HG03439 (cell line): ENCODE data around the gene ZNF879.

Experiments used
- ATAC-seq: cut with Tn5 transposase; IDR thresholded peaks from one replicate; pipeline ENCODE4 v1.9.1; 2021; ENCODE audit warnings: mild to moderate bottlenecking, moderate library complexity; ENCODE audit not compliant: unreplicated experiment

Gene ZNF879

DNA sequence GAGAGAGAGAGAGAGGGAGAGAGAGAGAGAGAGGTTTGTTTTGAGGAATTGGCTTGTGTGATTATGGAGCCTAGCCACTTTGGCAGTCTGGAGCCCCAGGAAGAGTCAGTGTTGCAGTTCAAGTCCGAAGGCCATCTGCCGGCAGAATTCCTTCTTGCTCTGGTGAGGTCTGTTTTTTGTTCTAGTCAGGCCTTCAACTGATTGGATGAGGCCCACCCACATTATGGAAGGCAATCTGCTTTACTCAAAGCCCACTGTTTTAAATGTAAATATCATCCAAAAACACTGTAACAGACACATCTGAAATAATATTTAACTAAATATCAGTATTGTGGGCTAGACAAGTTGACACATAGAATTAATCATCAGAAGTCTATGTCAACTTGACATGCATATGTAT, 17.0 kb upstream of the ZNF879 start:
- no peak for ATAC-seq

DNA sequence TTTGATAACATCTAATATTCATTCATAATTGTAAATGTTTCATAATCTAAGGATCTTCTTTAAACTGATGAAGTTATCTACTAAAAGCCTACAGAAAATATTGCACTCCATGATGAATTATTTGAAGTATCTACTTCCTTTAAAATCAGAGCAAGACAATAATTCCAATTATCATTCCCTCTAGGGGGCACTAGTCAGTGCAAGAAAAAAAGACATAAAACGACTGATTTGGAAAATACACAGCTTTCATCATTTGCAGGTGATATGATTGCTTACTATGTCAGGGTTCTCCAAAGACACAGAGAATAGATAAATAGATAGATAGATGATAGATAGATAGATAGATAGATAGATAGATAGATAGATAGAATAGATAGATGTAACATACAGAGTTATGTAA, 14.9 kb upstream of the ZNF879 start:
- no peak for ATAC-seq

DNA sequence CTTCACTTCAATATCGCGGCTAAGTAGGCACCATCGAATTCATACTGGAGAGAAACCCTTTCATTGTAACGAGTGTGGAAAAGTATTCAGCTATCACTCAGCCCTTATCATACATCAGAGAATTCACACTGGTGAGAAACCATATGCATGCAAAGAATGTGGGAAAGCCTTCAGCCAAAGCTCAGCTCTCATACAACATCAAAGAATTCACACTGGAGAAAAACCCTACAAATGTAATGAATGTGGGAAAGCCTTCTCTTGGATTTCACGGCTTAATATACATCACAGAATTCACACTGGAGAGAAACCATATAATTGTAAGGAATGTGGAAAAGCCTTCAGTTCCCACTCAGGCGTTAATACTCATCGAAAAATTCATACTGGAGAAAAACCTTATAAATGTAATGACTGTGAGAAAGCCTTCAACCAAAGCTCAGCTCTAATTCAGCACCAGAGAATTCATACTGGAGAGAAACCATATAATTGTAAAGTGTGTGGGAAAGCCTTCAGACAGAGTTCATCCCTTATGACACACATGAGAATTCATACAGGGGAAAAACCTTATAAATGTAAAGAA, 9.5 kb downstream of the ZNF879 start:
- no peak for ATAC-seq

DNA sequence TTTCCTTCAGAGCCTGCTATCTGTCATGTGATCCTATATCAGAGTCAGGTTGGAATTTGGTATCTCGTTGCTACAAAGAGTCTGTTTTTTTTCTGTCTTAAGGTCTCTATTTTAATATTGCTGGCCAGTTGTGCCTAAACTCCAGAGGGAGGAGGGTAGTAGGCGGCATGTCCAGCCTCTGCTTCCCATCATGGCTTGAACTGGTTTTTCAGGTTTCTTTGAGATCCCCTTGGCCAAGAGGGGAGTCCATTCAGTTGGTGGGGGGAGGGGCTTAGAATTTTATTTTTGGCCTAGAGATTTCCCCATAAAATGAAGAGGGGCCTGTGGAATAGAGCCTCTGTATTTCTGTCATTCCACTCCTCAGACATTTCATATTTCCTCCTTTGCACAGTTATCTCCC, 21.2 kb downstream of the ZNF879 start:
- ATAC-seq = no peak

DNA sequence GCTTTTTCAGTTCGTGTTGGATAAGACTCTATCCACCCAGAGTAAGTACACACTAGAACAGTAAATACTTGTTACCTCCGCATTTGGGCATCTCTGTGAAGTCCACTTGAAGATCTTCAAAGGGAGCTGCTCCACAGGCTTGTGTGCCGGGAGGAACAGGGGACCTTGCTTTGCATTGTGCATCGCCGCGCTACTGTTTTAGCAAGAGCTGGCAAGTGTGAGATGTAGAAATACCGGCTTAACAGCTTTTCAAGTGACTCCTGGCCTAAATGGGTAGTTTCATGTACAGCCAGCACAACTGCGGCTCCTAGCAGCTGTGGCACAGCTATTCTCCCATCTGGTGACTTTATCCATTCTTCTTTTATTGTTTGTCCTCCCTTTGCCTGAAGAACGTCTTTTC, 28.2 kb downstream of the ZNF879 start:
- ATAC-seq = no peak

DNA sequence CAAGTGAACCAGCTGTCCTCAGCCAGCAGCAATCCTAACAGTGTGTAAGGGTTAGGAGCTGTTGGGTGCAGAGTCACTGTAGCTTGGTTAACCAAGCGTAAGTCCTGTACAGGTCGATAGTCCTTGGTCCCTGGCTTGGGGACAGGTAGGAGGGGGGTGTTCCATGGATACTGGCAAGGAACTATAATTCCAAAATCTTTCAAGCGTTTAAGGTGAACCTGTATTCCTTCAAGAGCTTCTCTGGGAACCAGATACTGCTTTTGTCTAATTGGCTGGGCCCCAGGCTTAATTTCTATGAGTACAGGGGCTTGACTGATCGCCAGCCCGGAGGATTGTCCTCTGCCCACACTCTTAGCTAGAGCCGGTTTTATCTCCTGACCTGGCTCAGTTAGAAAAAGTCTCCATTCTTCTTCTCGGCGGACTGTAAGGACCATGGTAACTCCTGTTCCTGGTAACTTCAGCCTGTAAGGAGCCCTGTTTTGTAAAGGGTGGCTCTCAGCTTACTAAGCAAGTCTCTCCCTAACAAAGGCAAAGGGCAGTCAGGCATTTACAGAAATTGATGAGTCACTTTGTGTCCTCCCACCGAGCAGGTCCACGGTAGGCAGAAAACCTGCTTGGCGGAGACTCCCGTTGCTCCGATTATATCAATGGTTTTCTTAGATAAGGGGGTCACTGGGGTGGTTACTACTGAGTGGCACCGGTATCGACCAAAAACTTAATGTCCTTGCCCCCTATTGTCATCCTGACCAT, 30.6 kb downstream of the ZNF879 start:
- ATAC-seq = no peak

DNA sequence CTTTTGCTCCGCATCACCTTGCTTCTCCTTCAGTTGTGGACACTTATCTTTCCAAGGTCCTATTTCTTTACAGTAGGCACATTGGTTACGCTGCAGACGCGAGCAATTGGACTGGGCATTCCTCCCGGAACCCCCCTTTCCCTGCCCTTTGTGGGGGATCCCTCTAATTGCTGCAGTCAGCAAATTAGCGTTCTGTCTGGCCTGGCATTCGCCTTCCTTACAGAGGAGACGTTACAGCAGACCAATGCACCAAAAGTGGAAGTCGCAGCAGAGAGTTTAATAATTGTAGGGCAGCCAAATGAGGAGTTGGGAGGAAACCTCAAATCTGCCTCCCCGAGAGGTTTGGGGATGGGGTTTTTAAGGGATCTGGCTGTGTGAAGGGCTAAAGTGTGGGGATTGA, 31.3 kb downstream of the ZNF879 start:
- no peak for ATAC-seq

DNA sequence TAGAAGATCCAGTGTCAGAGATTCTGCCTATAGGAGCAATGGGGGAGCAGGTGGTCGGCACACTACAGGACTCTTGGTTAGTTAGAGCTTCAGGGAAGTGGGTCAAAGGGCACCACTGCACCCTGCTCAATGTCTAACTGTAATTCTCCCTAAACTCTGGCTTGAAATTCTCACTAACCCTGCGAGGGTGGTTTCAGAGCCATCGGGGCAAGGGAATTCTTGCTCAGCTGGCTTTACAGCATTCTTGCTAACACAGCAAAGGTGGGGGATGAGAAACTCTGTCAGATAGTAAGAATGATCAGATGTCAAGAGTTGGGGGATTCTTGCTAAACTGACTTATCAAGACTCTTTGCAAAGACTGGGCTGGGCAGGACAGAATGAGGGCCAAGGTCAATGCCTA, 31.8 kb downstream of the ZNF879 start:
- no peak for ATAC-seq

DNA sequence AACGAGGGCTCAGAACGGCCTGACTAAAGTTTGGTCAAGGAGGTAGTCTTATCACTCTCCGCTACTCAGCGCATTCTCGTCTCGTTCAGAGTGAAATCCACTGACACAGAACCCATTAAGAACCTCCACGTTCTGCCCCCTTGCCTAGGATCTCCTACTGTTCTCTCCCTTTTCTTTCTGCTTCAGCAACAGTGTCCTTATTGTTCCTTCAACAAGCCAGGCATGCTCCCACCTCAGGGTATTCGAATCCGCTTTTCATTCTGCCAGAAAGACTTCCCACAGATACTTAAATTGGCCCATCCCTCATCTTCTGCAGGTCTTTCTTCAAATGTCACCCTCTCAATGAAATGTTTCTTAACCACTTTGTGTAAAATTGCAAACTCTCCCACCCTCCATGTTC, 32.2 kb downstream of the ZNF879 start:
- no peak for ATAC-seq

DNA sequence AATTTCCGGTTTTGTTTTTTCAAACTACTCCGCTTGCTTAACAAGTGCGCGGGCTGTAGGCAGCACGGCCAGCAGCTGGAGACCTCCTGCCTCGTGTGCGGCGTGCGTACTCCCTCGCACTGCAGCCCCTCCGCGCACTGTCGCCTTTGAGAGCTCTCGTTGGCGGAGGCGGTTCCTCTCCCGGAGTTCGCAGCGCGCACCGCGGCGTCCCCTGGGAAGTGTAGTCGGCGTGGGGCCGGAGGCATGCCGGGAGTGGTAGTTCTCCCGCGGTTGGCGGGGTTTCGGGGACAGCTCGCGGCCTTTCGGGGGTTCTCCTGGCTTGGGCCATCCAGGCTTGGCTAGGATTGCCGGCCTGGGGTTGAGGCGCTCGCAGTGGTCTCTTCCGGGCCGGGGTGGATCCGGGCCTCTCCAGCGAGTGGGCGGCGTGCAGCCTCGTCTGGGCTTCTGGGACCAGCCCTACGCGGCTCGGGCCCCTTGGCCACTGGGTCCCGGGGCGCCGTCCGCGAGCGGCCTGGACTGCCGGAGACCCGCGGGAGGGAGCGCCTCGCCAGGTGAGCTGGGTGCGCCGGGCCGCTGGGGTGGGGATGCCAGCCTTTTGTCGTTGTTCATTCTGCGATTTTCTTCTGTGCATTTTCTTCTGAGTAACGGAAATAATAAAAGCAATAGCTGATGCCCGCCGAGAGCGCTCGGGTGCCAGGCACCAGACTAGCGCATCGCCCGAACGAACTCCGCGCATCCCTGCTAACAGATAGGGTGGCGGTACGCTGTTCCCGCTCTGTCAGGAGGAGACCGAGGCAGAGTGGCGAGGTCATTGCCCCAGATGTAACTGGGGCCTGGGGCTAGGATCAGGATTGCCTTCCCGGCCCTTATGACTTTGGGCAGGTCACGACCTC, 36.8 kb downstream of the ZNF879 start, which contains the start of gene ZNF354C:
Gene ZNF354C (plus strand): TSS at position 258 of the 893 bp plus-strand sequence. CDS start 1,696 bp downstream, outside the sequence.
- no peak for ATAC-seq

DNA sequence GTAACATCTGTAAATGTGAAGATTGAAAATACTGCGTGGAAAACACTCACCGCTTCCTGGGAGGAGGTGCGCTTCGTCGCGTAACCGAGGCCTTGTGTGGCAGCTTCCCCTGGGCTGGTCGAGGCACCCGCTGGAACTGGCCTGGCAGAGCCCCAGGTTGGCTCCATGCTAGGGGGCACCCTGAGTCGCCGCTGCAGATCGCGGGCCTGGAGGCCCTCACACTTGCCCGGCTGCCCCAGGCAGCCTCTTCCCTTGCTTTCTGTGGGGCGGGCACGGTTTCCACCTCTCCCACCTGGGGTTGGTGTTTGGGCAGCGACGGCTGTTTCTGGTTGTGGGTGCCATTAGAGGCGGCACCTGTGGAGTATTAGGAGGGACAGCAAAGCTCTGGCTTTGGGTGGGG, 37.4 kb downstream of the ZNF879 start:
- ATAC-seq = no peak

DNA sequence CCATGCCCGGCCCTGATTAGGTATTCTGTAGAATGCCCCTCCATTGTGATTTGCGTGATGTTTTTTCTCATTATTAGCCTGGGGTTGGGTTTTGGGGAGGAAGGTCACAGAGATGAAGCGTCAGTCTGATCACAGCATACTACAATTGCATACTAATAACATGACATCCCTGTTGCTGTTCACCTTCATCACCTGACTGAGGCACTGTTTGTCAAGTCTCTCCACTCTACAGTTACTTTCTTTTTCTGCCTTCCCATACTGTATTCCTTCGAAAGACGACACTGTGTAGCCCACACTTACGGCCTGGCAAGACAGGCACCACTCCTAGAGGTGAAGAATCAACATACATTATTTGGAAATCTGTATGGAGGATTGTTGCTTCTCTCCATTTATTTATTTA, 42.1 kb downstream of the ZNF879 start:
- no peak for ATAC-seq

DNA sequence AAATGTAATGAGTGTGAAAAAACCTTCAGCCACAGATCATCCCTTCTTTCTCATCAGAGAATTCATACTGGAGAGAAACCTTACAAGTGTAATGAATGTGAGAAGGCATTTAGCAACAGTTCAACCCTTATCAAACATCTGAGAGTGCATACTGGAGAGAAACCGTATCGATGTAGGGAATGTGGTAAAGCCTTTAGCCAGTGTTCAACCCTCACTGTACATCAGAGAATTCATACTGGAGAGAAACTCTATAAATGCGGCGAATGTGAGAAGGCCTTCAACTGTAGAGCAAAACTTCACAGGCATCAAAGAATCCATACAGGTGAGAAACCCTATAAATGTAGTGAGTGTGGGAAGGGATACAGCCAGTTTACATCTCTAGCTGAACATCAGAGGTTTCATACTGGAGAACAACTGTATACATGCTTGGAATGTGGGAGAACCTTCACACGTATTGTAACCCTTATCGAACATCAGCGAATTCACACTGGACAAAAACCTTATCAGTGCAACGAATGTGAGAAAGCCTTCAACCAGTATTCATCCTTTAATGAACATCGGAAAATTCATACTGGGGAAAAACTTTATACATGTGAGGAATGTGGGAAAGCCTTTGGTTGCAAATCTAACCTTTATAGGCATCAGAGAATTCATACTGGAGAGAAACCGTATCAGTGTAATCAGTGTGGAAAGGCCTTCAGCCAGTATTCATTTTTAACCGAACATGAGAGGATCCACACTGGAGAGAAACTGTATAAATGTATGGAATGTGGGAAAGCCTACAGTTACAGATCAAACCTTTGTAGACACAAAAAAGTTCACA, 55.8 kb downstream of the ZNF879 start:
- no peak for ATAC-seq

DNA sequence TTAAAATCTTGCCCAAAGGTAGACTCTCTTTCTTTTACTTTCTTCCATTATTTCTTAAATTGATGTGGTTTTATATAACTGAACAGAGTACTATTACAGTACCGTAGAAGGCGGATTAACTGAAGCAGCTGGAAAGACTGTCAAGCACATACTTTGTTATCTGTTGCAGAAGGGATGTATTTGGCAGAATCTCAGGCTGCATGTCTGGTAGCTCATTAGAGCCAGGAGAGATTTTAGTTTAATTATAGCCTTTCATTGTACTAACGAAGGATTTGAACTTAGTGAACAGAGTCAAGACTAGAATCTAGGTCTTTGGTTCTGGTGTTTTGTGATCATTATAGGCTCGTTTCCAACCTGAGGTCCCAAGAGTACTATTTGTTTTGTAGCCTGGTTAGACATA, 57.1 kb downstream of the ZNF879 start:
- ATAC-seq = no peak
